ENCODE data around the gene GSE1.

GRCh38 chr16:85674418-85674755, 61.3 kb downstream of the GSE1 start:
- TF ChIP-seq CTCF (IDR thresholded peaks at IDR 0.05) (no peak), POLR2AphosphoS5 (IDR thresholded peaks at IDR 0.05; ENCODE audit: insufficient read depth in 1 of 2, low read depth in 1 of 2) (no peak), POLR2A (IDR thresholded peaks at IDR 0.05) (no peak)
